H9 (cell line): ENCODE measurements around the gene MSI2. TPM values are rescaled to one million over a fixed set of nuclear protein-coding genes. Genes with fewer than 3 reads are reported as not detected.

Source experiments
- DNase-seq: peaks from one replicate; pipeline ENCODE4 v3.0.0-alpha.2; 2017
- H2AFZ ChIP-seq: one replicate; pipeline ENCODE4 v1.6.1; 2013; ENCODE audit warnings: mild to moderate bottlenecking, low read length, control low read depth, moderate library complexity
- H2AK5ac ChIP-seq: 2 replicates; pipeline ENCODE4 v1.6.1; 2013; ENCODE audit warnings: low read length, control low read depth, mixed read lengths; ENCODE audit not compliant: insufficient read length
- H2BK120ac ChIP-seq: one replicate; pipeline ENCODE4 v1.6.1; 2013; ENCODE audit warnings: low read depth, mild to moderate bottlenecking, low read length, control low read depth, inconsistent platforms; ENCODE audit not compliant: poor library complexity, severe bottlenecking
- H2BK12ac ChIP-seq: 2 replicates; pipeline ENCODE4 v1.6.1; 2013; ENCODE audit warnings: low read length, control low read depth, mixed read lengths, low read depth; ENCODE audit not compliant: insufficient read length
- H2BK15ac ChIP-seq: 2 replicates; pipeline ENCODE4 v1.6.1; 2013; ENCODE audit warnings: low read depth, low read length, control low read depth
- H2BK20ac ChIP-seq: one replicate; pipeline ENCODE4 v1.6.1; 2013; ENCODE audit warnings: low read depth, mild to moderate bottlenecking, low read length, control low read depth, inconsistent platforms; ENCODE audit not compliant: poor library complexity, severe bottlenecking
- H2BK5ac ChIP-seq: 2 replicates; pipeline ENCODE4 v1.6.1; 2013; ENCODE audit warnings: low read length, control low read depth, mixed read lengths; ENCODE audit not compliant: insufficient read length
- H3K14ac ChIP-seq: 2 replicates; pipeline ENCODE4 v1.6.1; 2013; ENCODE audit warnings: low read length, control low read depth; ENCODE audit not compliant: insufficient read depth
- H3K18ac ChIP-seq: 2 replicates; pipeline ENCODE4 v1.6.1; 2013; ENCODE audit warnings: low read depth, mild to moderate bottlenecking, mixed read lengths, low read length, control low read depth; ENCODE audit not compliant: insufficient read length
- H3K23ac ChIP-seq: 2 replicates; pipeline ENCODE4 v1.6.1; 2013; ENCODE audit warnings: low read length, control low read depth, mixed read lengths, low read depth; ENCODE audit not compliant: insufficient read length
- H3K23me2 ChIP-seq: 2 replicates; pipeline ENCODE4 v1.6.1; 2013; ENCODE audit warnings: low read depth, mild to moderate bottlenecking, mixed read lengths, low read length, control low read depth; ENCODE audit not compliant: insufficient read length, poor library complexity, severe bottlenecking
- H3K27ac ChIP-seq: 2 replicates; pipeline ENCODE4 v1.5.1; 2013; ENCODE audit warnings: low read length, control low read depth, mixed read lengths, low read depth; ENCODE audit not compliant: insufficient read length
- H3K27me3 ChIP-seq: 2 replicates; pipeline ENCODE4 v1.6.1; 2013; ENCODE audit warnings: low read length, control low read depth, inconsistent platforms; ENCODE audit not compliant: insufficient read depth
- H3K4ac ChIP-seq: 2 replicates; pipeline ENCODE4 v1.6.1; 2013; ENCODE audit warnings: low read depth, mild to moderate bottlenecking, control low read depth, inconsistent platforms, low read length, moderate library complexity
- H3K4me1 ChIP-seq: 2 replicates; pipeline ENCODE4 v1.6.1; 2013; ENCODE audit warnings: low read length, control low read depth, inconsistent platforms; ENCODE audit not compliant: insufficient read depth
- H3K4me2 ChIP-seq: 2 replicates; pipeline ENCODE4 v1.6.1; 2013; ENCODE audit warnings: low read length, control low read depth, mixed read lengths; ENCODE audit not compliant: insufficient read length, insufficient read depth
- H3K56ac ChIP-seq: 2 replicates; pipeline ENCODE4 v1.6.1; 2013; ENCODE audit warnings: low read depth, mild to moderate bottlenecking, mixed read lengths, low read length, control low read depth; ENCODE audit not compliant: insufficient read length
- H3K79me1 ChIP-seq: 2 replicates; pipeline ENCODE4 v1.6.1; 2013; ENCODE audit warnings: low read depth, mild to moderate bottlenecking, moderate library complexity, low read length, control low read depth, inconsistent platforms; ENCODE audit not compliant: insufficient read depth, poor library complexity, severe bottlenecking
- H3K79me2 ChIP-seq: 2 replicates; pipeline ENCODE4 v1.6.1; 2013; ENCODE audit warnings: low read length, control low read depth, inconsistent platforms; ENCODE audit not compliant: insufficient read depth
- H3K9ac ChIP-seq: 2 replicates; pipeline ENCODE4 v1.6.1; 2013; ENCODE audit warnings: low read length, control low read depth, mixed read lengths; ENCODE audit not compliant: insufficient read length; ENCODE audit errors: extremely low read depth
- H3K9me3 ChIP-seq: one replicate; pipeline ENCODE4 v1.6.1; 2013; ENCODE audit warnings: low read depth, low read length, inconsistent platforms; ENCODE audit not compliant: control insufficient read depth
- H3T11ph ChIP-seq: one replicate; pipeline ENCODE4 v1.6.1; 2013; ENCODE audit warnings: mild to moderate bottlenecking, low read length, control low read depth, inconsistent platforms
- H4K20me1 ChIP-seq: one replicate; pipeline ENCODE4 v1.6.1; 2013; ENCODE audit not compliant: control insufficient read depth, insufficient read length, insufficient read depth
- H4K5ac ChIP-seq: 2 replicates; pipeline ENCODE4 v1.6.1; 2013; ENCODE audit warnings: low read depth, mild to moderate bottlenecking, mixed read lengths, low read length, control low read depth; ENCODE audit not compliant: insufficient read length
- H4K8ac ChIP-seq: replicated peaks from 2 replicates; pipeline ENCODE4 v1.6.1; 2013; ENCODE audit warnings: low read length, control low read depth, mixed read lengths, low read depth; ENCODE audit not compliant: insufficient read length
- H4K91ac ChIP-seq: 2 replicates; pipeline ENCODE4 v1.6.1; 2013; ENCODE audit warnings: low read depth, mild to moderate bottlenecking, moderate library complexity, mixed read lengths, low read length, control low read depth; ENCODE audit not compliant: insufficient read length
- H3K27ac Mint-ChIP-seq, 3 experiments: 2 replicates in 2 of 3; 3 replicates in 1 of 3; pipeline ENCODE4 v1.8.0; 2020 to 2021; ENCODE audit warnings: mixed read lengths in 3 of 3, mild to moderate bottlenecking in 1 of 3, moderate library complexity in 1 of 3
- H3K27me3 Mint-ChIP-seq: 2 replicates; pipeline ENCODE4 v1.8.0; 2021; ENCODE audit warnings: low read depth, mild to moderate bottlenecking, moderate library complexity, mixed read lengths
- H3K36me3 Mint-ChIP-seq, 3 experiments: 2 replicates in 2 of 3; 3 replicates in 1 of 3; pipeline ENCODE4 v1.8.0; 2020 to 2021; ENCODE audit warnings: low read depth in 3 of 3, mixed read lengths in 3 of 3; ENCODE audit not compliant: insufficient read depth in 1 of 3
- H3K4me1 Mint-ChIP-seq, 2 experiments: 2 replicates each; pipeline ENCODE4 v1.8.0; 2020; ENCODE audit warnings: mixed read lengths in 2 of 2
- H3K4me3 Mint-ChIP-seq, 2 experiments: 2 replicates in 1 of 2; 3 replicates in 1 of 2; pipeline ENCODE4 v1.8.0; 2020 to 2021; ENCODE audit warnings: mild to moderate bottlenecking in 2 of 2, mixed read lengths in 2 of 2, moderate library complexity in 1 of 2
- H3K9me3 Mint-ChIP-seq, 2 experiments: 2 replicates in 1 of 2; 3 replicates in 1 of 2; pipeline ENCODE4 v1.8.0; 2020; ENCODE audit warnings: mild to moderate bottlenecking in 2 of 2, mixed read lengths in 2 of 2, moderate library complexity in 1 of 2
- CTCF ChIP-seq: fragments of 200-600 bp; sonication (generic); conservative IDR thresholded peaks from 3 replicates; pipeline ENCODE4 v1.8.0; 2021; ENCODE audit warnings: antibody characterized with exemption, mild to moderate bottlenecking
- WGBS: extraction: QIAGEN DNeasy Blood & Tissue Kit; methylation state at CpG from one replicate; pipeline ENCODE4 v1.1.7; 2013; ENCODE audit warnings: missing lambda C conversion rate, low lambda C conversion rate, mixed read lengths; ENCODE audit not compliant: insufficient read length; ENCODE audit errors: extremely low coverage; 5-methylcytosine and 5-hydroxymethylcytosine counted together
- total RNA-seq: library from RNA; stranded (reverse); gene quantifications from 2 replicates; pipeline ENCODE4 v1.2.1, GENCODE V29; 2021

The MSI2 gene
- total RNA-seq, 1 experiment from 2014 or later = 98.5 TPM

GRCh38 chr17:57388131-57388725 lies 131.9 kb downstream of the MSI2 start:
- no peaks in the 10 kb centered on the region for H3K27me3 Mint-ChIP-seq
- H3K79me1 ChIP-seq = no peaks in the 10 kb centered on the region

More at GRCh38 chr17:57388131-57388725, 131.9 kb downstream of the MSI2 start:
- WGBS = no CpG with 5 or more reads among the region's 5 CpGs
- no peak overlapping the region for H3K23ac ChIP-seq
- H3K27me3 ChIP-seq = no peaks in the 10 kb centered on the region
- H2AK5ac ChIP-seq = no peak overlapping the region
- H3K4me1 ChIP-seq = peaks cover 13% of the 10 kb centered on the region; the same call in 1 of the 2 replicates
- no peak overlapping the region for H4K91ac ChIP-seq
- no peak for DNase-seq
- TF ChIP-seq CTCF = no peak
- Mint-ChIP-seq H3K9me3 (peaks cover 8 to 17% of the 10 kb centered on the region in 2 experiments; a peak in 4 of 5 replicates), H3K36me3 (peaks cover 21 to 31% (median 27%) of the 10 kb centered on the region in 3 experiments), H3K4me3 (no peak overlapping the region), H3K27ac (no peak overlapping the region), H3K4me1 (peaks cover 39 to 46% of the 10 kb centered on the region in 2 experiments)
- no peak overlapping the region for H3K56ac ChIP-seq
- no peak overlapping the region for H4K8ac ChIP-seq
- no peaks in the 10 kb centered on the region for H3K79me2 ChIP-seq
- no peaks in the 10 kb centered on the region for H4K20me1 ChIP-seq
- no peak overlapping the region for H4K5ac ChIP-seq
- H2BK5ac ChIP-seq = no peak overlapping the region
- peaks cover 4% of the 10 kb centered on the region for H3K9me3 ChIP-seq
- H2BK12ac ChIP-seq = no peak overlapping the region
- H3K4ac ChIP-seq = no peak overlapping the region
- no peak overlapping the region for H3K4me2 ChIP-seq
- H2BK120ac ChIP-seq = no peak overlapping the region
- no peak overlapping the region for H3K14ac ChIP-seq
- H3K27ac ChIP-seq = no peak overlapping the region
- H2AFZ ChIP-seq = no peak overlapping the region
- no peaks in the 10 kb centered on the region for H3K23me2 ChIP-seq
- no peak overlapping the region for H3K18ac ChIP-seq
- no peak overlapping the region for H3T11ph ChIP-seq
- no peak overlapping the region for H3K9ac ChIP-seq
- H2BK20ac ChIP-seq = no peak overlapping the region
- no peak overlapping the region for H2BK15ac ChIP-seq
